HT1080 (cell line): Measurements from ENCODE around the gene NCAPG2. TPM values are rescaled to one million over a fixed set of nuclear protein-coding genes. Genes with fewer than 3 reads are reported as not detected.

Experiments used
- DNase-seq: peaks from one replicate; pipeline ENCODE4 v3.0.0-alpha.2; 2015; ENCODE audit warnings: low read depth
- total RNA-seq: library from RNA; depleted of rRNA; stranded (reverse); fragments of >200 nt; shearing (Covaris generic); gene quantifications from 2 replicates; pipeline ENCODE4 v1.2.3, GENCODE V29; 2014

Gene NCAPG2
- total RNA-seq, 1 experiment from 2014 or later = 35.7 TPM

DNA sequence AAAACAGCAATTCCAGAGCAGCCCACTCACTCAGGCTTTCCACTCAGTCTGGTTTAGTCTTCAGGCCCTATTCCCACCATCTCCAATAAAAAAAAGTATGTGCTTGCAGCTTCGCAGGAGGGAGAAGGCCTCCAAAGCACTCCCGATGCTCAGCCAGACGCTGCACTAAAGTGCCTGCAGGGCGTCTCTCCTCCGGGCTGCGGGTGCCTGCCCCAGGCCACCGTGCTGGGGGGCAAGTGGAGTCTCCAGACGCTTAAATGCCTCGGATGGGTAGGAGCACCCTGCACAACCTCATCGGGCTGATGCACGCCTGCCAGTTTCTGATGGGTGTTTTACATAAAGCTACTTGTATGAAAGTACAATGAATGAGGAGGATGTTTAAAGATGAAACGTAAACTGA is 31.3 kb upstream of the NCAPG2 start:
- DNase-seq = no peak

GRCh38 chr7:158734861-158735260 is 30.3 kb upstream of the NCAPG2 start:
- DNase-seq = peak; percentile 87

DNA sequence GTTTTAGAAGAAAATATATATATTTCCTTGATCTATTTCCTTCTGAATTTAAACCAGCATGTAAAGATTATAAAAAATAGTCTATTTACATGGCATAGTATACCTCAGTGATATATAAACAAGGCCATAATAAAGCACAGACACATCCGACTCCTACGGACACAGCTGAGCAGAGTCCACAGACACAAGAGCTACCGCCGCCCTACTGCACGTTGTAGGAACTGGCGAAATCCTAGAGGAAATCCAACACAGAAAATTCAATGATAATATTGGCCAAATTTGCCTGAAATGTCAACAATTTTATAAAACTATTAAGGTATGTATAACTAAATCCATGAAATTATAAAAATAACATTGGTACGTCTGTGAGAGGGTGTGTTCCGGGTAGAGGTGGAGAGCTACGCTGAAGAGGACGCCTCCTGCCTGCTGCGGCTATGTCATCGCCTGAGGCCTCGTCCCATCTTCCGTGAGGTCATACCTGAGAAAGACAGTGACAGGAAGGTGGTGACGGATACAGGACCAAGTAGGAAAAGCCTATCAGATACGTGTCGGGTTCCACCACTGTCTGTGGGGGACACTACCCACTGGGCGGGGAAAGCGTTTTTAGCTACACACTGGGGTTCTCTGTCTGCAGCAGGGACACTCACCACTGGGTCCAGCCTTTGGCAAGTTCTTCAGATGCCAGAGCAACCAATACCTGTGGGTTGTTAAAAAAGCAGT is 29.3 kb upstream of the NCAPG2 start:
- no peak for DNase-seq

DNA sequence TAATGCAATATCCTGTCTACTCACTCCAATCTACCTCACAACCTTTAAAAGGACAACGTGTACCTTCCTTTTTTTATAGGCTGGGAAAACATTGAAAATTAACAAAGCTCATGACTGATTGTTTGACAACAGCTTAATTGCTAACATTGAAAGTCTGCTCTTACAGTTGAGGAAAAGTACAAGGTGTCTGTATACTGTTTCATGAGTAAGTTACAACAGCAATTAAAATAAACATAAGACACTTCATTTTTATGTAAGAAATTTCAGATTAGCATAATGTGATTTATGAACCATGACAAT is 28.6 kb upstream of the NCAPG2 start:
- DNase-seq = no peak

- no peak for DNase-seq
These were observed 28.1 kb upstream of the NCAPG2 start for GRCh38 chr7:158732494-158733219.

DNA sequence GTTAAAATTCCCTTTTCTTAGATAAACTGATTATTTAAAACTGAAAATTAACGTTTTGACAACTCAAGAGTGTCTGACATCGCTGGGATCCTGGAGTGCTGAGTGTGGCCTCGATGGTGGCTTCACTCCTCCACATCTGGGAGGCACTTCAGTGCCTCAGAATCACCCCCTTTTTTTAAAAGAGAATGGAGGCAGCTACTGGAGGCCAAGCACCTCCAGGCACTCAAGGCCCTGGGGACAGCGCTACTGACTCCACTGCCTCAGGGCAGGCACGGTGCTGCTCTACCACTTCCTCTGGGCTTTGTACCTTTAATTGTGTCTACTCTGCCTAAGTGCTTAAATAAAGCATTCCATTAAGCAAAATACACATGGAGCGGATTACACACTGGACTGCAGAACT is 27.2 kb upstream of the NCAPG2 start:
- DNase-seq = no peak

- no peak for DNase-seq
These were observed 26.1 kb upstream of the NCAPG2 start for GRCh38 chr7:158730383-158731346.

- no peak for DNase-seq
These were observed 25.2 kb upstream of the NCAPG2 start for GRCh38 chr7:158729646-158730382.

GRCh38 chr7:158728911-158729645 is 24.5 kb upstream of the NCAPG2 start:
- DNase-seq = no peak

GRCh38 chr7:158727690-158728089 is 23.1 kb upstream of the NCAPG2 start:
- no peak for DNase-seq

GRCh38 chr7:158726277-158726807 is 21.7 kb upstream of the NCAPG2 start:
- DNase-seq = no peak

- no peak for DNase-seq
These were observed 20.8 kb upstream of the NCAPG2 start for GRCh38 chr7:158725506-158725800.

DNA sequence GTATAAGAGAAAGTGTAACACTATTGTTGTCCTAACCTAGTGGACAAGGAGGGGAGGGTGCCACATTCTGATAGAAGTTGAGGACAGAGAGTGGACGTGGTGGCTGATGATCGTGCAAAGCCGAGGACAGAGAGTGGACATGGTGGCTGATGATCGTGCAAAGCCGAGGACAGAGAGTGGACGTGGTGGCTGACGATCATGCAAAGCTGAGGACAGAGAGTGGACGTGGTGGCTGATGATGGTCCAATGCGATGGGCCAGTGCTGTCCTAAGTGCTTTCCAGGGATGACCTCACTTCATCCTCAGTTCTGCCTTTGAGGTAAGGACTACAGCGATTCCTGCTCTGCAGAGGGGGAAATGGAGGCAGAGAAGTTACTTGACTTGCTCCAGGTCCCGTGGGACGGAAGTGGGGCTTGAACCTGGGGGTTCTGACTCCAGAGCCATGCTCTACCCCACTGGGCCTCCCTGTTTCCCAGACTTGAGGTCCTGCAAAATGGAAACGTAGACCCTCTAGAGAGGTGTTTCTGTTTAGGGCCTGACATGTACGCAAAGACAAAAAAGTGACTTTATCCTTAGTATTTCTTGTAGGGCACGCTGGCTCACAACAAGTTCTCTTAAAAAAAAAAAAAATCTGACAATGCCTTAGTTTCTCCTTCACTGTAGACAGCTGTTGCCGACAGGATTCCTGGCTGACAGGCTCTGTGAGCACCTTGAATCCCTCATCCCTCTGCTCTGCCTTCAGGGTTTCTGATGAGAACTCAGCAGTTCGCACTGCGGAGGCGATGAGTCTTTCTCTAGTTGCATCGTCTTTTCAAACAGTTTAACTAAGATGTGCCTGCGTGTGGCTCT is 20.3 kb upstream of the NCAPG2 start:
- DNase-seq = no peak

GRCh38 chr7:158723714-158724385 is 19.2 kb upstream of the NCAPG2 start:
- no peak for DNase-seq

GRCh38 chr7:158723266-158723665 is 18.7 kb upstream of the NCAPG2 start:
- DNase-seq = no peak

- no peak for DNase-seq
These were observed 18.1 kb upstream of the NCAPG2 start for GRCh38 chr7:158722574-158723237.

DNA sequence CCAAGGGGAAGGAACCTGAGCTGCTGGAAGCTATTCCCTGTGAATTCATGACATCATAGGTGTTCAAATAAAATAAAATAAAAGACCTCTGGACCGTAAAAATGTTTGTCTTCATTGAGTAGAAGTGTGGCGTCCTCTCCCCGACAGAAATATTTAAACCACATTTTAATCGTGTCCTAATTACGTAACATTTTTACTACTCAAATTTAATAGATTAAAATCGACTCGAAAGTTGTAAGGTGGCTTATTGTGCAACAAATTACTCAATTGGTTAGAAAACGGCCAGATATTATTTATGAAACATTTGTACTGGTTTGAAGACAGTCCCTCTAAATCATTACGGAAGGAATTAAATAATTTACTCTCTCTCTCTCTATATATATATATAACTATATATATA is 15.5 kb upstream of the NCAPG2 start:
- no peak for DNase-seq

DNA sequence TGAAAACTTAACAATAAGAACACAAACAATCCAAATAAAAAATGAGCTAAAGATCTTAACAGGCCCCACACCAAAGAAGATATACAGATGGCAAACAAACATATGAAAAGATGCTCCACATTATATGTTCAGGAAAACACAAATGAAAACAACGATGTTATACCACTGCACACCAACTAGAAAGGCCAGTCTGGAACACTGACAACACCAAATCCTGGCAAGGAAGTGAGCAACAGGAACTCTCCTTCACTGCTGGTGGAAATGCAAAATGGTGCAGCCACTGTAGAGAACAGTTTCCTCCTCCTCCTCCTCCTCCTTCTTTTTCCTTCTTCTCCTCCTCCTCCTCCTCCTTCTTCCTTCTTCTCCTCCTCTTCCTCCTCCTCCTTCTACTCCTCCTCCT is 12.2 kb upstream of the NCAPG2 start:
- no peak for DNase-seq
